Measurements from ENCODE around the gene PTK7.

Gene PTK7

DNA sequence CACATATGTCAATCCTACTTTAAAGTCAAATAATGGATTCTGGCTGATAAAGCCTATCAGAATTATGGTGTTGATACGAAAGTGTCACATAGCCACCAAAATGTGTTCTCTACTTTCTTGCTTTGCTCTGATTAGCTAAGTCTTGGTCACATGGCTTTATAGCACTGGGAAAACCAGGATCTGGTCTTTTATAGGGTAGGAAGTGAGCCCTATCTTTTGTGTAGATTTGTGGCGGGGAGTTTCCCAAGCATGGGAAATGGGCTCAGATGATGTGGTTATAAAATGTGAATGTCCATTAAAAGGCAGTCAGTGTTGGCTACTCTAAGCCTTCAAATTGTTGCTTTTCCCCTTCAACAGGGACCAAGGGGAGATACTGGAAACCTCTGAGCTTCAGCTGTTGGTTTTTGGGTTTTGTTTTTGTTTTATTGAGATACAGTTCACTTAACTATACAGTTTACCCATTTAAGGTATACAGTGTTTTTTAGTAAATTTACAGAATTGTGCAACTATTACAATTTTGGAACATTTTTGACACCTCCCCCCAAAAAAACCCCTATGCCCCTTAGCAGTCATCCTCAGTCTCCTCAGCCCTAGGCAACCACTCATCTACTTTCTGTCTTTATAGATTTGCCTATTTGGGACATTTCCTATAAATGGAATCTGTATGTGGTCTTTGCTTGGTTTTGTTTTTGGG, 42.5 kb upstream of the PTK7 start:
- Histone ChIP-seq H3K79me2 (ENCODE audit: insufficient read depth, low read depth) (no peaks in the 10 kb centered on the region), H2AFZ (ENCODE audit: low read depth) (no peak overlapping the region), H3K27me3 (ENCODE audit: insufficient read depth, low read depth) (no peaks in the 10 kb centered on the region), H3K36me3 (ENCODE audit: insufficient read depth) (0 out of 2 replicates have a peak, but pooled peaks cover 6% of the 10 kb centered on the region), H3K4me1 (ENCODE audit: low read depth, poor library complexity, severe bottlenecking) (peaks cover 4% of the 10 kb centered on the region), H3K27ac (no peak overlapping the region), H3K4me2 (no peak overlapping the region), H3K4me3 (IDR thresholded peaks at IDR 0.05; ENCODE audit: insufficient read depth, low read depth, low read length) (no peak overlapping the region), H4K20me1 (ENCODE audit: insufficient read depth) (no peaks in the 10 kb centered on the region), H3K9ac (no peak overlapping the region)
- no peak for TF ChIP-seq CTCF (conservative IDR thresholded peaks at IDR 0.05; ENCODE audit: low read depth, low read length)

- H3K79me2 ChIP-seq (ENCODE audit: insufficient read depth, low read depth) = no peaks in the 10 kb centered on the region
- H3K27me3 ChIP-seq (ENCODE audit: insufficient read depth, low read depth) = no peaks in the 10 kb centered on the region
- H3K4me2 ChIP-seq = no peak overlapping the region
- H4K20me1 ChIP-seq (ENCODE audit: insufficient read depth) = no peaks in the 10 kb centered on the region
- no peak overlapping the region for H3K27ac ChIP-seq
- H3K4me1 ChIP-seq (ENCODE audit: low read depth, poor library complexity, severe bottlenecking) = peaks cover 9% of the 10 kb centered on the region
- H3K9ac ChIP-seq = no peak overlapping the region
- H2AFZ ChIP-seq (ENCODE audit: low read depth) = no peak overlapping the region
- H3K4me3 ChIP-seq (IDR thresholded peaks at IDR 0.05; ENCODE audit: insufficient read depth, low read depth, low read length) = no peak overlapping the region
- no peak for TF ChIP-seq CTCF (conservative IDR thresholded peaks at IDR 0.05; ENCODE audit: low read depth, low read length)
- H3K36me3 ChIP-seq (ENCODE audit: insufficient read depth) = 0 out of 2 replicates have a peak, but pooled peaks cover 6% of the 10 kb centered on the region
Observed at GRCh38 chr6:43034190-43034525, 42.0 kb upstream of the PTK7 start.

DNA sequence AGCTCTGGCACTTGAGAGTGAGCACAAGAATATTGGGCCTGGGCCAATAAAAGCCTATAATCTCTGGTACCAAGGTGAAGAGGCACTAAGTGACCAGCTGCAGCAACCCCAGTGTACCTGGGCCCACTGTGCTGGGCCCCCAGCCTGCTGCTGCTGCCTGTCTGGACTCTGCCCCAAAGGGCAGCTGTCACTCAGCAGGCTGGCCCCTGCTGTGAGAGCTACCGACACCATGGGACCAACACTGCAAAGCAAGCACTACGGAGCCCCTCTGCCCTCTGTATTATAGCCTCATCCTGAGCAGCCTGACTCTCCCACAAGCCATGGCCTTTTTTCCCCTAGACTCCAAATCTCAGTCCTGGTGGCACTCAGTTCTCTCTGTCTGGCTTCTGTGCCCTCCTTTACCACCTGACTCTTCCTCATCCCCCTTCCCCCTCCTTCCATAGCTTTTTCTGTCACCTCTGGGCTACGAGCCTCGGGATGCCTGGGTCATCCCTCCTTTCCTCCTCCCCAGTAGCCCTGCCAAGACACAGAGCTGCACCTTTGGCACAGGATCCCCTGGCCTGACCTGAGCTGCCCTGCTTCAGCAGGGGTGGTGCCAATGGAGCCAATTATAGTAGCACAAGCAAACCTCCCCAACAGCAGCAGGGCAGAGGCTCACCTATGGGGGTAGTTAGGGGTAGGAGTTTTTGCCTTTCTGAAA, 40.5 kb upstream of the PTK7 start:
- Histone ChIP-seq H3K4me2 (no peak overlapping the region), H4K20me1 (ENCODE audit: insufficient read depth) (no peaks in the 10 kb centered on the region), H3K27me3 (ENCODE audit: insufficient read depth, low read depth) (no peaks in the 10 kb centered on the region), H3K4me3 (IDR thresholded peaks at IDR 0.05; ENCODE audit: insufficient read depth, low read depth, low read length) (no peak overlapping the region), H3K79me2 (ENCODE audit: insufficient read depth, low read depth) (no peaks in the 10 kb centered on the region), H3K4me1 (ENCODE audit: low read depth, poor library complexity, severe bottlenecking) (peaks cover 18% of the 10 kb centered on the region), H3K9ac (no peak overlapping the region), H2AFZ (ENCODE audit: low read depth) (no peak overlapping the region), H3K36me3 (ENCODE audit: insufficient read depth) (no peaks in the 10 kb centered on the region), H3K27ac (no peak overlapping the region)
- no peak for TF ChIP-seq CTCF (conservative IDR thresholded peaks at IDR 0.05; ENCODE audit: low read depth, low read length)

DNA sequence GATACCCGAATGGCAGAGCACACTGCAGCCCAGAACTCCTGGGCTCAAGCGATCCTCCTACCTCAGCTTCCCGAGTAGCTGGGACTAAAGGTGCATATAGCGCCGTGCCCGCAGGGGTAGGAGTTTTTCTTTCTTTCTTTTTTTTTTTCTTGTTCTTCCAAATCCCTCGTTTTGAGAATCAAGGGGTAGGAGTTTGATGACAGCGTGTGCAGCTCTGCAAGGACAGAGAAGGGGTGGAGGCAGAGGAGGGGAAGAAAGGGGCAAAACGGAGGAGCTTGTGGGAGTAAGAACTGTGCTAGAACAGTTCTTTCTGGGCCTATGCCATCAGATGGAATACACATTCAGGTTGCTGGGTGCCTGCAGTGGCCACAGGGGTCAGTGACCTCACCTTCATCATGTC, 39.4 kb upstream of the PTK7 start:
- H3K79me2 ChIP-seq (ENCODE audit: insufficient read depth, low read depth) = no peaks in the 10 kb centered on the region
- no peak for TF ChIP-seq CTCF (conservative IDR thresholded peaks at IDR 0.05; ENCODE audit: low read depth, low read length)
- H4K20me1 ChIP-seq (ENCODE audit: insufficient read depth) = no peaks in the 10 kb centered on the region
- no peak overlapping the region for H3K9ac ChIP-seq
- no peak overlapping the region for H2AFZ ChIP-seq (ENCODE audit: low read depth)
- no peaks in the 10 kb centered on the region for H3K27me3 ChIP-seq (ENCODE audit: insufficient read depth, low read depth)
- H3K27ac ChIP-seq = no peak overlapping the region
- peaks cover 18% of the 10 kb centered on the region for H3K4me1 ChIP-seq (ENCODE audit: low read depth, poor library complexity, severe bottlenecking)
- H3K4me2 ChIP-seq = no peak overlapping the region
- H3K4me3 ChIP-seq (IDR thresholded peaks at IDR 0.05; ENCODE audit: insufficient read depth, low read depth, low read length) = no peak overlapping the region
- H3K36me3 ChIP-seq (ENCODE audit: insufficient read depth) = no peaks in the 10 kb centered on the region
